HepG2 (cell line): Measurements from ENCODE around the gene CDCA5. TPM values are rescaled to one million over a fixed set of nuclear protein-coding genes. Genes with fewer than 3 reads are reported as not detected.

Source experiments
- ATF4 ChIP-seq, 2 experiments: fragments of 450-650 bp in 1 of 2; sonication (generic) in 1 of 2; formaldehyde crosslinking; IDR thresholded peaks; 2 replicates each; pipeline versions ENCODE4 v1.5.0 to v1.8.0; 2020 to 2022; ENCODE audit warnings: mild to moderate bottlenecking in 1 of 2, missing genetic modification reagents in 1 of 2
- CENPBD1 ChIP-seq: sonication (generic); formaldehyde crosslinking; IDR thresholded peaks from 2 replicates; pipeline ENCODE4 v1.8.0; 2022; ENCODE audit warnings: missing genetic modification reagents, low read depth, mild to moderate bottlenecking, borderline replicate concordance
- HCFC1 ChIP-seq: fragments of 150-350 bp; IDR thresholded peaks from 2 replicates; pipeline ENCODE4 v1.6.1; 2014; ENCODE audit warnings: low read depth, low read length
- IRF9 ChIP-seq: sonication (generic); formaldehyde crosslinking; IDR thresholded peaks from 2 replicates; pipeline ENCODE4 v1.8.0; 2022; ENCODE audit warnings: missing genetic modification reagents, mild to moderate bottlenecking, borderline replicate concordance
- KLF16 ChIP-seq, 2 experiments: sonication (generic) in 1 of 2; formaldehyde crosslinking in 1 of 2; IDR thresholded peaks; 2 replicates each; pipeline versions ENCODE4 v1.6.1 to v1.8.0; 2016 to 2023; ENCODE audit warnings: missing genetic modification reagents in 2 of 2, missing compliant biosample characterization in 1 of 2
- MED1 ChIP-seq: sonication (generic); formaldehyde crosslinking; IDR thresholded peaks from 2 replicates; pipeline ENCODE4 v1.4.0; 2020; ENCODE audit warnings: missing genetic modification reagents
- NCOA2 ChIP-seq: sonication (generic); formaldehyde crosslinking; IDR thresholded peaks from 2 replicates; pipeline ENCODE4 v1.8.0; 2022; ENCODE audit warnings: inconsistent platforms
- PHF5A ChIP-seq: IDR thresholded peaks from one replicate; pipeline ENCODE4 v1.6.1; 2018; ENCODE audit warnings: low read depth, missing genetic modification reagents; ENCODE audit not compliant: unreplicated experiment
- PHF8 ChIP-seq: sonication (generic); formaldehyde crosslinking; IDR thresholded peaks from 2 replicates; pipeline ENCODE4 v1.5.0; 2020; ENCODE audit warnings: missing genetic modification reagents
- POLR2AphosphoS5 ChIP-seq: IDR thresholded peaks from 2 replicates; pipeline ENCODE4 v1.6.1; 2012; ENCODE audit warnings: low read depth, low read length
- TBL1XR1 ChIP-seq: fragments of 150-350 bp; IDR thresholded peaks from 2 replicates; pipeline ENCODE4 v1.6.1; 2014; ENCODE audit warnings: borderline replicate concordance, low read length; ENCODE audit not compliant: partially characterized antibody
- TFAP4 ChIP-seq: sonication (generic); IDR thresholded peaks from 2 replicates; pipeline ENCODE4 v1.6.1; 2016; ENCODE audit warnings: low read depth, borderline replicate concordance
- TOPORS ChIP-seq: sonication (generic); formaldehyde crosslinking; IDR thresholded peaks from 2 replicates; pipeline ENCODE4 v1.8.0; 2023; ENCODE audit warnings: mild to moderate bottlenecking, missing genetic modification reagents
- ZFY ChIP-seq: sonication (generic); formaldehyde crosslinking; IDR thresholded peaks from 2 replicates; pipeline ENCODE4 v1.4.0; 2020; ENCODE audit warnings: missing genetic modification reagents
- ZNF569 ChIP-seq: sonication (generic); formaldehyde crosslinking; IDR thresholded peaks from 2 replicates; pipeline ENCODE4 v1.5.0; 2020; ENCODE audit warnings: mild to moderate bottlenecking, missing genetic modification reagents, moderate library complexity, borderline replicate concordance
- ZNF580 ChIP-seq: IDR thresholded peaks from 2 replicates; pipeline ENCODE4 v1.6.1; 2016; ENCODE audit warnings: low read depth, borderline replicate concordance
- ZNF615 ChIP-seq: sonication (generic); formaldehyde crosslinking; IDR thresholded peaks from 2 replicates; pipeline ENCODE4 v1.5.0; 2020; ENCODE audit warnings: mild to moderate bottlenecking, missing genetic modification reagents, borderline replicate concordance
- ZNF629 ChIP-seq: sonication (generic); formaldehyde crosslinking; conservative IDR thresholded peaks from 2 replicates; pipeline ENCODE4 v1.5.0; 2020; ENCODE audit warnings: missing genetic modification reagents
- ZNF670 ChIP-seq: sonication (generic); formaldehyde crosslinking; IDR thresholded peaks from 2 replicates; pipeline ENCODE4 v1.8.0; 2022; ENCODE audit warnings: mild to moderate bottlenecking, missing genetic modification reagents, borderline replicate concordance
- ZNF883 ChIP-seq: sonication (generic); formaldehyde crosslinking; IDR thresholded peaks from 2 replicates; pipeline ENCODE4 v1.5.1; 2020; ENCODE audit warnings: mild to moderate bottlenecking, missing genetic modification reagents; ENCODE audit errors: not compliant biosample characterization
- ZSCAN31 ChIP-seq: sonication (generic); formaldehyde crosslinking; IDR thresholded peaks from 2 replicates; pipeline ENCODE4 v1.5.0; 2020; ENCODE audit warnings: low read depth, mild to moderate bottlenecking, missing genetic modification reagents
- polyA plus RNA-seq, 8 experiments: library from polyadenylated mRNA; depleted of rRNA in 3 of 8; stranded (reverse) in 7 of 8; unstranded in 1 of 8; fragments of >200 nt; fragmentation: Illumina TruSeq in 4 of 8; extraction: Trizol in 4 of 8; gene quantifications; 2 replicates each; pipeline versions ENCODE4 v1.2.1 to v1.2.3, GENCODE V29; 2011 to 2016; ENCODE audit warnings: low read depth in 4 of 8, missing spikeins in 1 of 8, mixed read lengths in 1 of 8; ENCODE audit not compliant: insufficient read depth in 1 of 8
- total RNA-seq, 5 experiments: library from RNA; depleted of rRNA; stranded (reverse); fragments of >200 nt; fragmentation: Illumina TruSeq; extraction: Trizol; gene quantifications; 2 replicates each; pipeline ENCODE4 v1.2.3, GENCODE V29; 2016; ENCODE audit warnings: low read depth in 1 of 5

Gene CDCA5
- total and polyA plus RNA-seq, 2 of the 13 experiments (the other 11 are each of a cell fraction or from before 2014, with no cell fraction given): 13.5 to 50.6 TPM

GRCh38 chr11:65121865-65122696, 38.2 kb upstream of the CDCA5 start, which contains the start of the genes FAU and MRPL49 (continued):
- TF ChIP-seq ZNF580 (CRISPR knock-in tag) (peak; percentile 71; the same call in 1 of the 2 replicates), CENPBD1 (no peak), IRF9 (CRISPR knock-in tag) (peak; percentile 74; the same call in 1 of the 2 replicates), TFAP4 (peak; percentile 56; the same call in 1 of the 2 replicates), ZNF615 (CRISPR knock-in tag) (no peak), TBL1XR1 (peak; percentile 9), ZNF670 (CRISPR knock-in tag) (peak; percentile 85), ZSCAN31 (CRISPR knock-in tag) (peak; percentile 95), KLF16 (CRISPR knock-in tag; IDR thresholded peaks at IDR 0.05) (peak in 1 of 2 experiments; percentile 43; a peak in 1 of 4 replicates), HCFC1 (peak; percentile 62), PHF8 (CRISPR knock-in tag) (peak; percentile 87), MED1 (CRISPR knock-in tag) (peak; percentile 80), TOPORS (no peak), ZFY (CRISPR knock-in tag) (peak; percentile 94; the same call in 1 of the 2 replicates), ATF4 (CRISPR knock-in tag; IDR thresholded peaks at IDR 0.05) (peak in 1 of 2 experiments; percentile 70; a peak in 2 of 4 replicates), ZNF883 (peak; percentile 66), POLR2AphosphoS5 (peak; percentile 90), ZNF569 (CRISPR knock-in tag) (no peak), PHF5A (CRISPR knock-in tag) (peak; percentile 76), ZNF629 (CRISPR knock-in tag) (no peak), NCOA2 (CRISPR knock-in tag) (peak; percentile 30; the same call in 1 of the 2 replicates)
